Liver (tissue), 9 donors: ENCODE measurements around the gene TLE4. TPM values are rescaled to one million over a fixed set of nuclear protein-coding genes. Genes with fewer than 3 reads are reported as not detected.

Experiments
- DNase-seq: peaks from one replicate; pipeline ENCODE4 v3.0.0-alpha.2; 2017; ENCODE audit warnings: low spot score
- H3K27ac ChIP-seq, 2 donors: one replicate each; pipeline ENCODE4 v1.7.0; 2013; ENCODE audit warnings: inconsistent platforms in 2 of 2, low read length in 2 of 2, control low read depth in 1 of 2, low read depth in 1 of 2, mild to moderate bottlenecking in 1 of 2
- H3K27me3 ChIP-seq, 4 donors: one replicate each; pipeline versions ENCODE4 v1.6.1 to v1.7.0; 2013; ENCODE audit warnings: low read length in 3 of 4, inconsistent platforms in 1 of 4, mild to moderate bottlenecking in 1 of 4, moderate library complexity in 1 of 4; ENCODE audit not compliant: control insufficient read depth in 4 of 4, insufficient read depth in 4 of 4
- H3K36me3 ChIP-seq, 4 donors: one replicate each; pipeline versions ENCODE4 v1.6.1 to v1.7.0; 2013; ENCODE audit warnings: low read length in 3 of 4, mild to moderate bottlenecking in 3 of 4, low read depth in 1 of 4, moderate library complexity in 1 of 4; ENCODE audit not compliant: control insufficient read depth in 4 of 4, insufficient read depth in 3 of 4
- H3K4me1 ChIP-seq, 4 donors: one replicate each; pipeline versions ENCODE4 v1.6.1 to v1.7.0; 2013; ENCODE audit warnings: low read length in 3 of 4, mild to moderate bottlenecking in 3 of 4, moderate library complexity in 1 of 4; ENCODE audit not compliant: control insufficient read depth in 4 of 4, insufficient read depth in 4 of 4
- H3K4me3 ChIP-seq, 3 donors: one replicate each; pipeline versions ENCODE4 v1.6.1 to v1.7.0; 2013; ENCODE audit warnings: low read length in 3 of 3, control low read depth in 1 of 3, low read depth in 1 of 3, mild to moderate bottlenecking in 1 of 3
- H3K9ac ChIP-seq, 2 donors: one replicate each; pipeline ENCODE4 v1.7.0; 2013; ENCODE audit warnings: low read length in 2 of 2, mild to moderate bottlenecking in 2 of 2, moderate library complexity in 2 of 2, control low read depth in 1 of 2, low read depth in 1 of 2
- H3K9me3 ChIP-seq, 4 donors: one replicate each; pipeline versions ENCODE4 v1.6.1 to v1.7.0; 2013; ENCODE audit warnings: low read length in 3 of 4; ENCODE audit not compliant: control insufficient read depth in 4 of 4
- EGR1 ChIP-seq, 2 donors: IDR thresholded peaks; 2 replicates each; pipeline ENCODE4 v1.6.1; 2016 to 2018; ENCODE audit warnings: antibody characterized with exemption in 2 of 2, low read depth in 2 of 2
- FOXA1 ChIP-seq: IDR thresholded peaks from 2 replicates; pipeline ENCODE4 v1.6.1; 2016; ENCODE audit warnings: antibody characterized with exemption
- FOXA2 ChIP-seq: IDR thresholded peaks from 2 replicates; pipeline ENCODE4 v1.6.1; 2016; ENCODE audit warnings: antibody characterized with exemption
- HNF4A ChIP-seq, 2 donors: conservative IDR thresholded peaks; 2 replicates each; pipeline ENCODE4 v1.6.1; 2016; ENCODE audit warnings: antibody characterized with exemption in 2 of 2, mild to moderate bottlenecking in 2 of 2
- HNF4G ChIP-seq: IDR thresholded peaks from 2 replicates; pipeline ENCODE4 v1.6.1; 2016; ENCODE audit warnings: antibody characterized with exemption
- JUND ChIP-seq, 2 donors: IDR thresholded peaks; 2 replicates each; pipeline ENCODE4 v1.6.1; 2016; ENCODE audit warnings: antibody characterized with exemption in 2 of 2
- MAX ChIP-seq: IDR thresholded peaks from 2 replicates; pipeline ENCODE4 v1.6.1; 2016; ENCODE audit warnings: antibody characterized with exemption
- NR2F2 ChIP-seq: IDR thresholded peaks from 2 replicates; pipeline ENCODE4 v1.6.1; 2016; ENCODE audit warnings: antibody characterized with exemption
- RAD21 ChIP-seq, 2 donors: IDR thresholded peaks; 2 replicates each; pipeline ENCODE4 v1.6.1; 2016; ENCODE audit warnings: antibody characterized with exemption in 2 of 2, mild to moderate bottlenecking in 2 of 2
- RXRA ChIP-seq, 2 donors: IDR thresholded peaks; 2 replicates each; pipeline ENCODE4 v1.6.1; 2017 to 2018; ENCODE audit warnings: antibody characterized with exemption in 2 of 2, mild to moderate bottlenecking in 1 of 2
- SP1 ChIP-seq: IDR thresholded peaks from 2 replicates; pipeline ENCODE4 v1.6.1; 2018; ENCODE audit warnings: antibody characterized with exemption, mild to moderate bottlenecking
- TAF1 ChIP-seq: conservative IDR thresholded peaks from 2 replicates; pipeline ENCODE4 v1.6.1; 2016; ENCODE audit warnings: antibody characterized with exemption, mild to moderate bottlenecking
- WGBS: extraction: QIAGEN DNeasy Blood & Tissue Kit; methylation state at CpG from one replicate; pipeline ENCODE4 v1.1.7; 2013; 5-methylcytosine and 5-hydroxymethylcytosine counted together
- polyA plus RNA-seq, 2 donors: library from polyadenylated mRNA; stranded (reverse) in 1 of 2; unstranded in 1 of 2; fragments of 200-250 nt in 1 of 2; fragments of >200 nt in 1 of 2; fragmentation: Nextera tagmentation in 1 of 2; extraction: Ambion mirVana in 1 of 2; gene quantifications; one replicate each; pipeline versions ENCODE4 v1.2.1 to v1.2.3, GENCODE V29; 2013 to 2015
- total RNA-seq, 2 donors: library from RNA; depleted of rRNA; stranded (reverse); fragments of >200 nt; gene quantifications; one replicate each; pipeline ENCODE4 v1.2.3, GENCODE V29; 2014
- TF ChIP-seq, protein P1 (sequence below): fragments of 150-350 bp; IDR thresholded peaks from 2 replicates; pipeline ENCODE4 v1.5.1; 2017; ENCODE audit warnings: improper control_type of control experiment, low read depth, low read length; ENCODE audit not compliant: missing input control
- TF ChIP-seq, protein P2 (sequence below): IDR thresholded peaks from 2 replicates; pipeline ENCODE4 v1.6.1; 2016; ENCODE audit warnings: antibody characterized with exemption
- TF ChIP-seq, protein P3 (sequence below): IDR thresholded peaks from 2 replicates; pipeline ENCODE4 v1.6.1; 2016; ENCODE audit warnings: antibody characterized with exemption
- TF ChIP-seq, protein P4 (sequence below): IDR thresholded peaks from 2 replicates; pipeline ENCODE4 v1.6.1; 2016; ENCODE audit warnings: antibody characterized with exemption, mild to moderate bottlenecking
- donor health status: healthy.
- donor health status: healthy.
- donor health status: healthy.
- donor health status: healthy.
- donor health status: healthy.

The TLE4 gene
- total and polyA plus RNA-seq, 4 donors = 2.5 to 6.6 (median 4.7) TPM

GRCh38 chr9:79609468-79610018 is 37.8 kb downstream of the TLE4 start (continued):
- TF ChIP-seq, protein P1, sequence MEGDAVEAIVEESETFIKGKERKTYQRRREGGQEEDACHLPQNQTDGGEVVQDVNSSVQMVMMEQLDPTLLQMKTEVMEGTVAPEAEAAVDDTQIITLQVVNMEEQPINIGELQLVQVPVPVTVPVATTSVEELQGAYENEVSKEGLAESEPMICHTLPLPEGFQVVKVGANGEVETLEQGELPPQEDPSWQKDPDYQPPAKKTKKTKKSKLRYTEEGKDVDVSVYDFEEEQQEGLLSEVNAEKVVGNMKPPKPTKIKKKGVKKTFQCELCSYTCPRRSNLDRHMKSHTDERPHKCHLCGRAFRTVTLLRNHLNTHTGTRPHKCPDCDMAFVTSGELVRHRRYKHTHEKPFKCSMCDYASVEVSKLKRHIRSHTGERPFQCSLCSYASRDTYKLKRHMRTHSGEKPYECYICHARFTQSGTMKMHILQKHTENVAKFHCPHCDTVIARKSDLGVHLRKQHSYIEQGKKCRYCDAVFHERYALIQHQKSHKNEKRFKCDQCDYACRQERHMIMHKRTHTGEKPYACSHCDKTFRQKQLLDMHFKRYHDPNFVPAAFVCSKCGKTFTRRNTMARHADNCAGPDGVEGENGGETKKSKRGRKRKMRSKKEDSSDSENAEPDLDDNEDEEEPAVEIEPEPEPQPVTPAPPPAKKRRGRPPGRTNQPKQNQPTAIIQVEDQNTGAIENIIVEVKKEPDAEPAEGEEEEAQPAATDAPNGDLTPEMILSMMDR = no peak
- TF ChIP-seq HNF4G = no peak
- no peak for TF ChIP-seq FOXA1

GRCh38 chr9:79610019-79610631 is 38.4 kb downstream of the TLE4 start:
- no peaks in the 10 kb centered on the region for H3K4me1 ChIP-seq
- no peak overlapping the region for H3K9ac ChIP-seq
- no peak overlapping the region for H3K4me3 ChIP-seq
- no peak for DNase-seq
- H3K9me3 ChIP-seq = no peaks in the 10 kb centered on the region
- H3K27ac ChIP-seq = no peak overlapping the region
- H3K27me3 ChIP-seq = no peaks in the 10 kb centered on the region
- H3K36me3 ChIP-seq = no peaks in the 10 kb centered on the region
- WGBS = 91% methylated on average over 5 of the region's 5 CpGs
- TF ChIP-seq RAD21 (IDR thresholded peaks at IDR 0.05) = no peak
- TF ChIP-seq RXRA (IDR thresholded peaks at IDR 0.05) = no peak
- no peak for TF ChIP-seq HNF4A (conservative IDR thresholded peaks at IDR 0.05)
- TF ChIP-seq NR2F2 = no peak
- TF ChIP-seq SP1 = no peak
- TF ChIP-seq, protein P2, sequence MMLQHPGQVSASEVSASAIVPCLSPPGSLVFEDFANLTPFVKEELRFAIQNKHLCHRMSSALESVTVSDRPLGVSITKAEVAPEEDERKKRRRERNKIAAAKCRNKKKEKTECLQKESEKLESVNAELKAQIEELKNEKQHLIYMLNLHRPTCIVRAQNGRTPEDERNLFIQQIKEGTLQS = no peak
- no peak for TF ChIP-seq JUND (IDR thresholded peaks at IDR 0.05)
- no peak for TF ChIP-seq FOXA2

DNA sequence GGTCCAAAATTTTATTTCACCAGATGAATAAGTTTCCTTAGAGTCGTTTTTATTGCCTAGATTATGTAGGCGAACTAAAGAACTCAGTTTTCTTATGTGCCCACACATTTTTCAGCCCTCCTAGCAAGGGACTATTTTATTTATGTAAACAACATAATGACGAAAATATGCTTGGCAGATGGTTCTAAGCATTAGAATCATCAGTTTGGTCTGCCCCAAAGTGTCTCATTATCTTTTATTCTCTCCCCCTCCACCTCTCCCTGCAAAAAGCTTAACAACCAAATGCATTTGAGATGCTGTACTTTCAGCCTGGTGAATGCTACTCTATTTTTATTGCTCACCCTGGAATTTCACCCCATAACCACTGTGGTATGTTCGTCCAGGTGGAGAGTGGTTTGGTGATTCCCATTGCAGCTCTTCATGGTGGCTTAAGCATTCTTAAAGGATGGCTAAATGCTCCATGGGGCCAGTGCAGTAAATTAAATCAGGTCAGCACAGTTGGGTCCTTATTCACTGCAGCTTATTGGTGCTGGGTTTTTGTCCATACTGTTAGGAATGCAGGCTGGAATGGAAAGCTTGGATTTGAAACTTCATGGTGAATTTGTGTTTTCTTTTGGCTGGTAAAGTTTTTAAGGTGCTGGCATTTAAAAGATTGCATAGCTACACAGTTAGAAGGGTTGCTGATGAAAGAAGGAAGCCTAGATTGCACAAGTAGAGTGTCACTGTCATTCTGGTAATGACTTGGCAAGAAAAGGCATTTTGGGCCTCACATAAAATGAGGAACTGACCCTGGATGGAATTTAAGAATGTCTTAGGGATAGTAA is 39.2 kb downstream of the TLE4 start:
- no peak overlapping the region for H3K27ac ChIP-seq
- H3K4me3 ChIP-seq = no peak overlapping the region
- H3K27me3 ChIP-seq = no peaks in the 10 kb centered on the region
- no peaks in the 10 kb centered on the region for H3K4me1 ChIP-seq
- no peaks in the 10 kb centered on the region for H3K36me3 ChIP-seq
- H3K9me3 ChIP-seq = no peaks in the 10 kb centered on the region
- TF ChIP-seq, protein P1 = no peak
- TF ChIP-seq SP1 (no peak), HNF4A (conservative IDR thresholded peaks at IDR 0.05) (no peak), FOXA2 (no peak), TAF1 (no peak), FOXA1 (no peak), EGR1 (IDR thresholded peaks at IDR 0.05; ENCODE audit: low read depth in 2 of 2) (no peak), MAX (no peak), HNF4G (no peak), RAD21 (IDR thresholded peaks at IDR 0.05) (no peak), RXRA (IDR thresholded peaks at IDR 0.05) (no peak)
- TF ChIP-seq, protein P3, sequence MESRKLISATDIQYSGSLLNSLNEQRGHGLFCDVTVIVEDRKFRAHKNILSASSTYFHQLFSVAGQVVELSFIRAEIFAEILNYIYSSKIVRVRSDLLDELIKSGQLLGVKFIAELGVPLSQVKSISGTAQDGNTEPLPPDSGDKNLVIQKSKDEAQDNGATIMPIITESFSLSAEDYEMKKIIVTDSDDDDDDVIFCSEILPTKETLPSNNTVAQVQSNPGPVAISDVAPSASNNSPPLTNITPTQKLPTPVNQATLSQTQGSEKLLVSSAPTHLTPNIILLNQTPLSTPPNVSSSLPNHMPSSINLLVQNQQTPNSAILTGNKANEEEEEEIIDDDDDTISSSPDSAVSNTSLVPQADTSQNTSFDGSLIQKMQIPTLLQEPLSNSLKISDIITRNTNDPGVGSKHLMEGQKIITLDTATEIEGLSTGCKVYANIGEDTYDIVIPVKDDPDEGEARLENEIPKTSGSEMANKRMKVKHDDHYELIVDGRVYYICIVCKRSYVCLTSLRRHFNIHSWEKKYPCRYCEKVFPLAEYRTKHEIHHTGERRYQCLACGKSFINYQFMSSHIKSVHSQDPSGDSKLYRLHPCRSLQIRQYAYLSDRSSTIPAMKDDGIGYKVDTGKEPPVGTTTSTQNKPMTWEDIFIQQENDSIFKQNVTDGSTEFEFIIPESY = no peak
- TF ChIP-seq, protein P4, sequence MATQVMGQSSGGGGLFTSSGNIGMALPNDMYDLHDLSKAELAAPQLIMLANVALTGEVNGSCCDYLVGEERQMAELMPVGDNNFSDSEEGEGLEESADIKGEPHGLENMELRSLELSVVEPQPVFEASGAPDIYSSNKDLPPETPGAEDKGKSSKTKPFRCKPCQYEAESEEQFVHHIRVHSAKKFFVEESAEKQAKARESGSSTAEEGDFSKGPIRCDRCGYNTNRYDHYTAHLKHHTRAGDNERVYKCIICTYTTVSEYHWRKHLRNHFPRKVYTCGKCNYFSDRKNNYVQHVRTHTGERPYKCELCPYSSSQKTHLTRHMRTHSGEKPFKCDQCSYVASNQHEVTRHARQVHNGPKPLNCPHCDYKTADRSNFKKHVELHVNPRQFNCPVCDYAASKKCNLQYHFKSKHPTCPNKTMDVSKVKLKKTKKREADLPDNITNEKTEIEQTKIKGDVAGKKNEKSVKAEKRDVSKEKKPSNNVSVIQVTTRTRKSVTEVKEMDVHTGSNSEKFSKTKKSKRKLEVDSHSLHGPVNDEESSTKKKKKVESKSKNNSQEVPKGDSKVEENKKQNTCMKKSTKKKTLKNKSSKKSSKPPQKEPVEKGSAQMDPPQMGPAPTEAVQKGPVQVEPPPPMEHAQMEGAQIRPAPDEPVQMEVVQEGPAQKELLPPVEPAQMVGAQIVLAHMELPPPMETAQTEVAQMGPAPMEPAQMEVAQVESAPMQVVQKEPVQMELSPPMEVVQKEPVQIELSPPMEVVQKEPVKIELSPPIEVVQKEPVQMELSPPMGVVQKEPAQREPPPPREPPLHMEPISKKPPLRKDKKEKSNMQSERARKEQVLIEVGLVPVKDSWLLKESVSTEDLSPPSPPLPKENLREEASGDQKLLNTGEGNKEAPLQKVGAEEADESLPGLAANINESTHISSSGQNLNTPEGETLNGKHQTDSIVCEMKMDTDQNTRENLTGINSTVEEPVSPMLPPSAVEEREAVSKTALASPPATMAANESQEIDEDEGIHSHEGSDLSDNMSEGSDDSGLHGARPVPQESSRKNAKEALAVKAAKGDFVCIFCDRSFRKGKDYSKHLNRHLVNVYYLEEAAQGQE = no peak
- DNase-seq = no peak
- no peak overlapping the region for H3K9ac ChIP-seq
- WGBS = 88% methylated on average over 4 of the region's 4 CpGs
